ACC112 (cell line): ENCODE data around the gene AIMP1.

Experiments used
- H2AFZ ChIP-seq: fragments of 200-600 bp; sonication (generic); one replicate; pipeline ENCODE4 v1.6.0; 2017; ENCODE audit warnings: antibody characterized with exemption, low read length; ENCODE audit not compliant: unreplicated experiment
- H3K27ac ChIP-seq: fragments of 200-600 bp; sonication (generic); 2 replicates; pipeline ENCODE4 v1.5.1; 2014; ENCODE audit warnings: low read depth, mild to moderate bottlenecking, antibody characterized with exemption, low read length, moderate library complexity
- H3K27me3 ChIP-seq: fragments of 200-600 bp; sonication (generic); 2 replicates; pipeline ENCODE4 v1.6.1; 2014; ENCODE audit warnings: mild to moderate bottlenecking, antibody characterized with exemption, low read length, moderate library complexity, mixed read lengths; ENCODE audit not compliant: insufficient read depth
- H3K36me3 ChIP-seq: fragments of 200-600 bp; sonication (generic); 2 replicates; pipeline ENCODE4 v1.6.1; 2016; ENCODE audit warnings: mild to moderate bottlenecking, antibody characterized with exemption, low read length, moderate library complexity, mixed read lengths; ENCODE audit not compliant: insufficient read depth
- H3K4me1 ChIP-seq: fragments of 200-600 bp; sonication (generic); one replicate; pipeline ENCODE4 v1.6.1; 2016; ENCODE audit warnings: low read length, mixed read lengths; ENCODE audit not compliant: insufficient read depth, unreplicated experiment, control insufficient read depth
- H3K4me3 ChIP-seq: fragments of 200-600 bp; sonication (generic); 2 replicates; pipeline ENCODE4 v1.5.1; 2014; ENCODE audit warnings: mild to moderate bottlenecking, low read depth, low read length
- H3K79me2 ChIP-seq: fragments of 200-600 bp; sonication (generic); one replicate; pipeline ENCODE4 v1.6.0; 2016; ENCODE audit warnings: low read length; ENCODE audit not compliant: control insufficient read depth, unreplicated experiment, insufficient read depth

Gene AIMP1

GRCh38 chr4:106291678-106292077 is 24.7 kb upstream of the AIMP1 start:
- Histone ChIP-seq H3K4me3 (no peak overlapping the region), H3K79me2 (no peaks in the 10 kb centered on the region), H3K36me3 (peaks cover 24% of the 10 kb centered on the region), H3K27ac (no peak overlapping the region), H3K4me1 (peaks cover 14% of the 10 kb centered on the region), H2AFZ (no peak overlapping the region), H3K27me3 (no peaks in the 10 kb centered on the region)

- Histone ChIP-seq H3K27me3 (no peaks in the 10 kb centered on the region), H3K4me1 (no peaks in the 10 kb centered on the region), H3K79me2 (no peaks in the 10 kb centered on the region), H3K27ac (no peak overlapping the region), H2AFZ (no peak overlapping the region), H3K36me3 (peaks cover 24% of the 10 kb centered on the region), H3K4me3 (no peak overlapping the region)
Observed at GRCh38 chr4:106294062-106294461, 22.3 kb upstream of the AIMP1 start.

DNA sequence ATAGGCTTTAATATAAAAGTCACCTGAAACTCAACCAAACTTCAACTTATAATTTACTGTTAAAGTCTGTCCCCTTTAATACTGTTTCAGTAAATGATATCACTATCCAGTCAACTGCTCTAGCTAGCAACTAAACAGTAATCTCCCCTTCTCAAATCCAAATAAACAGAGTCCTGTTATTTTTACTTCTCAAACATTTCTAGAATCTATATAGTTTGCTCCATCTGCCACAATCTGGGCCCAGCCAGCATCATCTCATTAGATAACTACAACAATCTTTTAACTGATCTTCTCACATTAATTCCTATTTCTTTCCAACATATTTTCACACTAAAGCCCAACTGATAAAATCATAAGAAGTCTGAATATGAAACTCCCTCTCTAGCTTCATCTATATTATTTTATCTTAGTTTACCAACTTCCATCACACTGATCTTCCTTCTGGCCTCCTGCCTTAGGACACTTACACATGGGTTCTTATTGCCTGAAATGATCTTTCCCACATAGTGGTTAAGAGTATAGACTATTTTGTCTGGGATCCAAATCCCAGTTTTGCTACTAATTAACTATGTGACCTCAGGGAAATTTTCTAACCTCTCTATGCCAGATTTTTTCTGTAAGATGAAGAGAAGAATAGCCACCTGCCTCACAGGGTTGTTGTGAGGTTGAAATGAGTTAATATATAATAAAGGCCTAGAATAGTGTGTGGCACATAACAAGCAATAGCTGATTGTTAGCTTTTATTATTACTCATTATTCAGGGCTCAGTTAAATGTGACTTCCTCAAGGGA is 18.9 kb upstream of the AIMP1 start:
- Histone ChIP-seq H3K4me1 (peaks cover 13% of the 10 kb centered on the region), H3K27ac (no peak overlapping the region), H3K4me3 (no peak overlapping the region), H3K79me2 (no peaks in the 10 kb centered on the region), H3K36me3 (peaks cover 21% of the 10 kb centered on the region), H3K27me3 (no peaks in the 10 kb centered on the region), H2AFZ (no peak overlapping the region)

GRCh38 chr4:106299977-106300376 is 16.4 kb upstream of the AIMP1 start:
- Histone ChIP-seq H2AFZ (no peak overlapping the region), H3K4me1 (peaks cover 15% of the 10 kb centered on the region), H3K4me3 (no peak overlapping the region), H3K79me2 (peaks cover 4% of the 10 kb centered on the region), H3K27ac (no peak overlapping the region), H3K27me3 (no peaks in the 10 kb centered on the region), H3K36me3 (peaks cover 7% of the 10 kb centered on the region)

GRCh38 chr4:106301393-106302061 is 14.8 kb upstream of the AIMP1 start:
- no peaks in the 10 kb centered on the region for H3K27me3 ChIP-seq
- H3K27ac ChIP-seq = peak overlapping the region; percentile 76
- peak overlapping the region; percentile 4; the same call in 1 of the 2 replicates for H3K4me3 ChIP-seq
- peaks cover 15% of the 10 kb centered on the region for H3K4me1 ChIP-seq
- H3K36me3 ChIP-seq = peaks cover under 1% of the 10 kb centered on the region
- peak overlapping the region; percentile 47 for H2AFZ ChIP-seq
- H3K79me2 ChIP-seq = peaks cover 4% of the 10 kb centered on the region

DNA sequence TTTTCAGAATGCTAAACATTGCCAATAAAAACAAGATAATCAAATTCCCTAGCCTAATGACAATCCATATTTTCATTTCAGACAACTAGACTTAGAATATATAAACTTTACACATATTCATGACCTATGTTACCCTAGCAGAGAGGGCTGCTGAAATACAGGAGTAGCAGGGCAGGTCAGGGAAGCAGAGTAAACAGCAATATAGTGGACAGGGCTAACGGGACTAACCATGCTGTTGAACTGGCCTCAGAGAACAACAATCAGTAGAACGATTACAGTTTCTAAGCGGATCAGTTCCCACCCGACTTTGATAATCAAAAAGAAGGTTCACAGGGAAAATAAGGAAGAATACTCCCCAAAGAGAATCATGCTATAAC is 14.3 kb upstream of the AIMP1 start:
- Histone ChIP-seq H3K4me3 (peak overlapping the region; percentile 4; the same call in 1 of the 2 replicates), H3K79me2 (peaks cover 4% of the 10 kb centered on the region), H3K27ac (peak overlapping the region; percentile 76)

DNA sequence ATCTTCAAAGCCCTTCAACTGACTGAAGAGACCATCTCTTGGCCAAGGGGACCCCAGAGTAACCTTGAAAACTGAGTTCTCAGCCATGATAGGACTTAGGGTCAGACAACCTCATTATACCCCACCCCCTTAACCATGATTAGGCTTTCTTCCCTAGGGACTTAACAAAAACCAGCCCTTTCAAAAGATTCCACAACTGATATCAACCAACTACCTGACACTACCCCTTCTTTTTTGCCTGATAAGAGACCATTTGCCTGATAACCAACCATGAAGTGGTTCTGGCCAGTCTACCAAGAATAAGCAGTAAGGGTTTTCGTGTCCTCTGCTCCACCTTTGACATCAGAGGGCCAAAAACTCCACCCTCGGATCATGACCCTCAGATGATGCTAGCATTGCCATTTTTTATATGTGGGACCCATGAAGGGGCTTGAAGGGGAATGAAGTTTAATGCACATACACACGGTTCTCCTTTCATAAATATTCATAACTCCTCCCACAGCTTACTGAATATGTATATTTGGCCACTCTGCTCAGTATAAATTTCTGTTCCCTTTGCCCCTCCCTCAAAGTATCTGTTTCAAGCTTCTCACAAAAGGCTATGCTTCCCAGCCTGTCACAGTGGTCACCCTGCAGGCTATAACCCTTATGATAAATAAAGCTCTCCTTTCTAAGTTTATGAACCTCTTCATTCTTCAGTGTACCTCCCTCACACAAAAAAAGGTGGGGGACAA is 12.6 kb upstream of the AIMP1 start:
- Histone ChIP-seq H3K4me3 (no peak overlapping the region), H3K36me3 (peaks cover 6% of the 10 kb centered on the region), H2AFZ (no peak overlapping the region), H3K27me3 (no peaks in the 10 kb centered on the region), H3K4me1 (peaks cover 15% of the 10 kb centered on the region), H3K79me2 (peaks cover 4% of the 10 kb centered on the region), H3K27ac (no peak overlapping the region)

More for the DNA sequence above, 14.3 kb upstream of the AIMP1 start:
- Histone ChIP-seq H3K27me3 (no peaks in the 10 kb centered on the region), H3K4me1 (peaks cover 15% of the 10 kb centered on the region), H2AFZ (peak overlapping the region; percentile 47), H3K36me3 (peaks cover 6% of the 10 kb centered on the region)

DNA sequence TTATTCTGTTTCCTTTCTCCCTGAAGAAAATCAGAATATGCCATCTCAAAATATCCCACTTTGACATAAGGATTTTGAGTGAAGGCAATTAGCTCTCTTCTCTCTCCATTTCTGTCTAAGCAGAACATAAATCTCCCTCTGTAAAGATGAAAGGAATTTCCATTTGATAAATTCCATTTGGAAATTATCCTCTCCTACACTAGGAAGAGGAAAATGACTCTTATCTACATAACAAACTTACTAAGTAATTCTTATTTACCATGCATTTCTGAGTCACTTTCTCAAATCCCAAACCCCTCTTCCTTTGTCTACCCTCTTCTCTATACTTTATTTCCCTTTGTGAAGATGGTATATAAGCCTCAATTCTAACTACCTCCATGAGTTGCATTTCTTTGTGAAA is 11.7 kb upstream of the AIMP1 start:
- no peaks in the 10 kb centered on the region for H3K27me3 ChIP-seq
- no peak overlapping the region for H3K27ac ChIP-seq
- H3K79me2 ChIP-seq = peaks cover 4% of the 10 kb centered on the region
- H2AFZ ChIP-seq = no peak overlapping the region
- H3K4me1 ChIP-seq = peaks cover 15% of the 10 kb centered on the region
- H3K4me3 ChIP-seq = no peak overlapping the region
- peaks cover 6% of the 10 kb centered on the region for H3K36me3 ChIP-seq

GRCh38 chr4:106305435-106306055 is 10.8 kb upstream of the AIMP1 start:
- H3K27ac ChIP-seq = no peak overlapping the region
- H3K27me3 ChIP-seq = no peaks in the 10 kb centered on the region
- no peak overlapping the region for H2AFZ ChIP-seq
- no peak overlapping the region for H3K4me3 ChIP-seq
- H3K36me3 ChIP-seq = peaks cover 6% of the 10 kb centered on the region
- H3K79me2 ChIP-seq = peaks cover 7% of the 10 kb centered on the region
- H3K4me1 ChIP-seq = peaks cover 15% of the 10 kb centered on the region

- Histone ChIP-seq H3K27me3 (no peaks in the 10 kb centered on the region), H2AFZ (no peak overlapping the region), H3K79me2 (peaks cover 7% of the 10 kb centered on the region), H3K4me1 (peaks cover 10% of the 10 kb centered on the region), H3K36me3 (peaks cover 6% of the 10 kb centered on the region), H3K27ac (no peak overlapping the region), H3K4me3 (no peak overlapping the region)
Observed at GRCh38 chr4:106306561-106306960, 9.8 kb upstream of the AIMP1 start.
